NB4 (cell line): ENCODE data around the gene MRPL53.

Experiments used
- DNase-seq: peaks from one replicate; pipeline ENCODE4 v3.0.0; 2010; ENCODE audit warnings: low read depth
- H3K4me3 ChIP-seq: one replicate; pipeline ENCODE4 v1.5.1; 2011; ENCODE audit warnings: mild to moderate bottlenecking, low read depth, low read length, moderate library complexity
- MYC ChIP-seq: IDR thresholded peaks from 2 replicates; pipeline ENCODE4 v1.6.1; 2011; ENCODE audit warnings: low read depth, low read length
- POLR2A ChIP-seq: IDR thresholded peaks from 2 replicates; pipeline ENCODE4 v1.6.1; 2011; ENCODE audit warnings: mild to moderate bottlenecking; ENCODE audit not compliant: insufficient read length; ENCODE audit errors: extremely low read depth
- TF ChIP-seq, protein P1 (sequence below): IDR thresholded peaks from 2 replicates; pipeline ENCODE4 v1.6.1; 2011; ENCODE audit warnings: low read depth, low read length
- TF ChIP-seq, protein P2 (sequence below): IDR thresholded peaks from one replicate; pipeline ENCODE4 v1.5.1; 2012; ENCODE audit warnings: low read depth, low read length

Gene MRPL53

DNA sequence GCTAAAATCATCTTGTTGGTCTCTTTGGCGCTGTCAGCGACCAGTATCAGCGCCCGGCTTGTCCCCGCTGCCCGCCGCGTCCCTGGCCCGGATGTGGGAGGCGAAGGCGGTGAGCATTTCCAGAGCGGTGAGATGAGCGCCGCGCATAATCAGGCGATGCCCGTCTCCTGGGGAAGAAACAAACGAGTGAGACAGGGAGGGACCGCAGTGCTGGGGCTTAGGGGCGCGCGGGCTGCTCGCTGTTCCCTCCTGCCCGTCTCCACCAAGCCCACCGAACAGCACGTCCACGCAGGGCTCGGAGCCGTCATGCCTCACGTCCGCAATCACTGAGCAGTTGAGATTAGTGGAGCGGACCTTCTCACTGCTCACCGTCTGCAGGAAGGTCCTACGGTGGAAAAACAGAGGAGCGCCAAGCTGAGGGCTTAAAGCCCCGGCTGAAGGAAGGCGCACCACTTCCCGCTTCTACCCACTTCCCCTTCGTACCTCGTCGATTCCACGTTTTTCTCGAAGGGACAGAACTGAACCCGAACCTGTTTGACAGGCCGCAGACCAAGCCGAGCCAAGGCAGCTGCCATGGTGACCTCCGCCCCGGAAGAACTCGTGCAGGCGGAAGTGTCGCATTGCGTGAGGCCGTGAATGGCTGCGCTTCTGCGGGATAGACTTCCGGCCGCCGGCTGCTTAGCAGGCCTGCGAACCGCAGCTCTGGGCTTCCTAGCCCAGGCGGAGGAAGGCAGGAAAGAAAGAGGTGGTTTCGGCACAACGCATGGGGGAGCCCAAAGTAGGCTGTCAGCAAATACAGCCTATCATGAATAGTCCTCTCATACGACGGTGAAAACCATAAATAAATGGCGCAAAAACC lies at the start of gene MRPL53:
Gene MRPL53, minus strand, starts transcription at position 595 of the 859 bp plus-strand sequence. Its CDS starts 20 bp downstream, at position 575.
- DNase-seq = peak; percentile 99
- TF ChIP-seq POLR2A (peak; percentile 87), MYC (peak; percentile 89)
- TF ChIP-seq, protein P1, sequence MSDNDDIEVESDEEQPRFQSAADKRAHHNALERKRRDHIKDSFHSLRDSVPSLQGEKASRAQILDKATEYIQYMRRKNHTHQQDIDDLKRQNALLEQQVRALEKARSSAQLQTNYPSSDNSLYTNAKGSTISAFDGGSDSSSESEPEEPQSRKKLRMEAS = peak; percentile 75
- TF ChIP-seq, protein P2, sequence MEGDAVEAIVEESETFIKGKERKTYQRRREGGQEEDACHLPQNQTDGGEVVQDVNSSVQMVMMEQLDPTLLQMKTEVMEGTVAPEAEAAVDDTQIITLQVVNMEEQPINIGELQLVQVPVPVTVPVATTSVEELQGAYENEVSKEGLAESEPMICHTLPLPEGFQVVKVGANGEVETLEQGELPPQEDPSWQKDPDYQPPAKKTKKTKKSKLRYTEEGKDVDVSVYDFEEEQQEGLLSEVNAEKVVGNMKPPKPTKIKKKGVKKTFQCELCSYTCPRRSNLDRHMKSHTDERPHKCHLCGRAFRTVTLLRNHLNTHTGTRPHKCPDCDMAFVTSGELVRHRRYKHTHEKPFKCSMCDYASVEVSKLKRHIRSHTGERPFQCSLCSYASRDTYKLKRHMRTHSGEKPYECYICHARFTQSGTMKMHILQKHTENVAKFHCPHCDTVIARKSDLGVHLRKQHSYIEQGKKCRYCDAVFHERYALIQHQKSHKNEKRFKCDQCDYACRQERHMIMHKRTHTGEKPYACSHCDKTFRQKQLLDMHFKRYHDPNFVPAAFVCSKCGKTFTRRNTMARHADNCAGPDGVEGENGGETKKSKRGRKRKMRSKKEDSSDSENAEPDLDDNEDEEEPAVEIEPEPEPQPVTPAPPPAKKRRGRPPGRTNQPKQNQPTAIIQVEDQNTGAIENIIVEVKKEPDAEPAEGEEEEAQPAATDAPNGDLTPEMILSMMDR = no peak
- peak within 1 kb of the TSS; percentile 94 for H3K4me3 ChIP-seq

DNA sequence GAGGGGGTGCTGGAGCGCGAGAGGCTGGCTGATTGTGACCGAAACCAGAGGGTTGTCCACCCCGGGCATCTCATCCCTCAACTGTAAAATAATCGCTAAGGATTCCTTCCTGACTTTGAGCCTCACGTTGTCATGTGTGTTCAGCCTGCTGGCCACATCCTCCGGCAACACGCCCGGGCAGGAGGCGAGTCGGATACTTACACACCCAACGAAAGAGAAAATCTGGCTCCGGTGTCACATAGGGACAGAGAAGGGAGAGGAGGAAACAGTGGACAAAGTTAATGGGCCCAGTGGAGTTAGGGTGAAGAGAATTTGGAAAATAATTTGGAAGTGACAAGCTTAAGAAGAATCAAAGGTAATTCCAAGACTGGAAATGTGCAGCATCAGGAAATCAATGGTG lies 44.2 kb upstream of the MRPL53 start:
- no peak for DNase-seq
- TF ChIP-seq MYC (no peak), POLR2A (no peak)
- TF ChIP-seq, protein P1 = no peak
- TF ChIP-seq, protein P2 = no peak
- no peak overlapping the region for H3K4me3 ChIP-seq

DNA sequence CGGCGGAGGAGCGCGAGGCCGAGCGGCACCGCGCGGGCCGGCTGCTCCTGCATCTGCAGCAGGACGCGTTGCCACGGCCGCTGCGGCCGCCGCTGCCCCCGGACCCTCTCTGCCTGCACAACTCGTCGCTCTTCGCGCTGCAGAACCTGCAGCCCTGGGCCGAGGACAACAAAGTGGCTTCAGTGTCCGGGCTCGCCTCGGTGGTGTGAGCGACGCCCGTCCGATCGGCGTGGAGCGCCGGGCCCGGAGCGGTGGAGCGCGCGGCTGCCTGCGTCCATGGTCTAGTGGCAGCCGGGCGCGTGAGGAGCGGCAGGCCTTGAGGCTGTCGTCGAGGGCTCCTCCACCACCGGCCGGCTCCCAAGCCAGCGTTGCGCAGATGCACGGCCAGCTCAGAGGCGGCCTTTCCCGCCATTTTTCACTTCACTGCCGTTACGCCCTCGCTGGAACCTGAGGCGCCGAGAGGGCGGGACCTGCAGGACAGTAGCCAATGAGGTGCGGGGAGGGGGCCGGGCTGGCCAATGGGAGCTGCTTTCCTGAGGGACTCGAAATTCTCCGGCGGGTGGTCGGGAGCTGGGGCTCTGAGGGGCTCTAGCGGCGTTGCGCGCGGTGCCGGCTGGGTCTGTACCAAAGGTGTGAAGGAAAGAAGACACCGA lies 43.6 kb upstream of the MRPL53 start:
- H3K4me3 ChIP-seq = no peak overlapping the region
- DNase-seq = no peak
- no peak for TF ChIP-seq POLR2A

DNA sequence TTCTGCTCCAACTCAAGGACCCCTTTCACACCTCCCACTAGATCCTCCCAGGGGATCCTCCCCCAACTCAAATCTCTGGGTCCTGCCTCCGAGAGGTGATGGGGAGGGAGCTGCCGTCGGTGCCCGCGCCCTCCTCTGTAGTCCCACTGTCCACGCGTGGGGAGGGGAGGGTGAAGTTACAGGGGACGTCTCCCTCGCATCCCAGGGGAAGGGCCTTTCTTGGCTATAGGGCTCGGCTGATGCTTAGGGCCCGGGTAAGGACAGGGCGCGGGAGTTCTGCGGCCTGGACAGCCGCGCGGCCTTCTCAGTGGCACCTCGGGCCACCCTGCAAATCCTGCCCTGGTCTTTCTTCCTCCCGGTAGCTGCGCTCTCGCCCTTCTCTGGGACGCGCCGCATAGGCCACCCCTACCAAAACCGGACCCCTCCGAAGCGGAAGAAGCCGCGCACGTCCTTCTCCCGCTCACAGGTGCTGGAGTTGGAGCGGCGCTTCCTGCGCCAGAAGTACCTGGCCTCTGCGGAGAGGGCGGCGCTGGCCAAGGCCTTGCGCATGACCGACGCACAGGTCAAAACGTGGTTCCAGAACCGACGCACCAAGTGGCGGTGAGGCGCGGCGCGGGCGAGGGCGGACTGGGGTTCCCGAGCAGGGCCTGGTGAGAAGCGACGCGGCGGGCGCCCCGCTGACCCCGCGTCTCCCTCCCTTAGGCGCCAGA lies 42.9 kb upstream of the MRPL53 start:
- no peak overlapping the region for H3K4me3 ChIP-seq
- no peak for DNase-seq
- TF ChIP-seq MYC (no peak), POLR2A (no peak)
- TF ChIP-seq, protein P2 = no peak
- TF ChIP-seq, protein P1 = no peak

DNA sequence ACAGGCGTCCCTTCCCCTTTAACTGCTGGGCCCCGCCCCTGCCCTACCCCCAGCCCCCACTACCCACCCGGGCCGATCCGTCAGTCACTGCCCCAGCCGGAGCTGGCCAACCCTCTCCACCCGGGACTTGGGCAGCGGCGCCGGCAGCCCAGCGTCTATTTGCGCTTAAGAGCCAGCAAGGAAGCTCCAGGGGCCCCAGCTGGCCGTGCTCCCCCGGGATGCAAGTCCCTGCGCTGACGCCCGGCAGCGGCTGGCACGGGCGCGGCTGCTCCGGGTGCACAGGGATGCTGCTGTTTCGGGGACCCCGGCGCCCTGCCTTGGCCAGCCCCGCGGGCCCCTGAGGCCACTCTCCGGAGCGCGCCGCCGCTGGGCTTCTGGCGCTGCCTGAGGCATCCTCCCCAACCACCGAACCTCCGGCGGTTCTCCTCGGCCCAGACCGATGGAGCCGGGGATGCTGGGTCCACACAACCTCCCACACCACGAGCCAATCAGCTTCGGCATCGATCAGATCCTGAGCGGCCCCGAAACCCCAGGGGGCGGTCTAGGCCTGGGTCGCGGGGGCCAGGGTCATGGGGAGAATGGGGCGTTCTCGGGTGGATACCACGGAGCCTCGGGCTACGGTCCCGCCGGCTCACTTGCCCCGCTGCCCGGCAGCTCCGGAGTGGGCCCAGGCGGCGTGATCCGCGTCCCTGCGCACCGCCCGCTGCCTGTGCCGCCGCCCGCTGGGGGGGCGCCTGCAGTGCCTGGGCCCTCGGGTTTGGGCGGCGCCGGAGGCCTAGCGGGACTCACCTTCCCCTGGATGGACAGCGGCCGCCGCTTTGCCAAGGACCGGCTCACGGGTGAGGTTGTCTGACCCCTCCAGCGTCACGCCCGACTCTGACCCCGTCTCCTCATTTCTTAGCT lies 42.1 kb upstream of the MRPL53 start, which contains the start of gene TLX2:
Gene TLX2, plus strand, starts transcription at position 83 of the 903 bp plus-strand sequence. Its CDS starts 357 bp downstream, at position 440.
- no peak within 1 kb of the TSS for H3K4me3 ChIP-seq
- TF ChIP-seq, protein P2 = no peak
- TF ChIP-seq, protein P1 = no peak
- no peak for TF ChIP-seq POLR2A
- peak; percentile 53 for DNase-seq
